GM21723 (cell line): Measurements from ENCODE around the gene CUX1.
"Not testable (repeated sequence)": the region's sequence is repeated elsewhere in the genome, so short reads cannot be mapped to it uniquely, and the experiment has no call there.

Experiments
- ATAC-seq: cut with Tn5 transposase; IDR thresholded peaks from one replicate; pipeline ENCODE4 v1.9.1; 2021; ENCODE audit warnings: mild to moderate bottlenecking, moderate library complexity; ENCODE audit not compliant: unreplicated experiment

The CUX1 gene

GRCh38 chr7:101792682-101793071 is 24.7 kb upstream of the CUX1 start:
- not testable (repeated sequence) for ATAC-seq

GRCh38 chr7:101795461-101795860 is 22.0 kb upstream of the CUX1 start:
- ATAC-seq: no peak

- not testable (repeated sequence) for ATAC-seq
These were observed 19.3 kb upstream of the CUX1 start for GRCh38 chr7:101798173-101798572.

GRCh38 chr7:101803203-101804087 is 14.0 kb upstream of the CUX1 start:
- no peak for ATAC-seq

- ATAC-seq: no peak
These were observed 13.1 kb upstream of the CUX1 start for GRCh38 chr7:101804088-101804963.

- ATAC-seq: no peak
These were observed 12.5 kb upstream of the CUX1 start for GRCh38 chr7:101804967-101805366.

- no peak for ATAC-seq
These were observed 4.8 kb upstream of the CUX1 start for GRCh38 chr7:101812595-101812994.

GRCh38 chr7:101813402-101814019 is 3.9 kb upstream of the CUX1 start:
- ATAC-seq: no peak

GRCh38 chr7:101814081-101814990 is 3.1 kb upstream of the CUX1 start:
- ATAC-seq: peak; percentile 40

GRCh38 chr7:101814991-101815825 is 2.2 kb upstream of the CUX1 start:
- peak; percentile 41 for ATAC-seq

- ATAC-seq: peak; percentile 58
These were observed 1.4 kb upstream of the CUX1 start for GRCh38 chr7:101815826-101816594.

GRCh38 chr7:101816595-101817470 is 593 bp upstream of the CUX1 start:
- ATAC-seq: no peak

- ATAC-seq: no peak
These were observed 1.1 kb downstream of the CUX1 start for GRCh38 chr7:101818287-101819071.

GRCh38 chr7:101819183-101819582 is 1.8 kb downstream of the CUX1 start:
- ATAC-seq: no peak

GRCh38 chr7:101819913-101820522 is 2.6 kb downstream of the CUX1 start:
- ATAC-seq: no peak

- ATAC-seq: no peak
These were observed 3.3 kb downstream of the CUX1 start for GRCh38 chr7:101820703-101821102.
